WERI-Rb-1 (cell line): ENCODE results near the gene TAF4.

Experiments used
- DNase-seq: peaks from one replicate; pipeline ENCODE4 v3.0.0-alpha.2; 2020
- H3K27ac ChIP-seq: fragments of 250-450 bp; sonication (Bioruptor Pico); 2 replicates; pipeline ENCODE4 v1.5.1; 2020; ENCODE audit warnings: mild to moderate bottlenecking, moderate library complexity
- H3K27me3 ChIP-seq: fragments of 250-450 bp; sonication (Bioruptor Pico); 2 replicates; pipeline ENCODE4 v1.5.1; 2021; ENCODE audit warnings: mild to moderate bottlenecking, low read depth, moderate library complexity; ENCODE audit not compliant: insufficient read depth, severe bottlenecking
- H3K36me3 ChIP-seq: fragments of 250-450 bp; sonication (Bioruptor Pico); 2 replicates; pipeline ENCODE4 v1.5.1; 2020; ENCODE audit warnings: mild to moderate bottlenecking, moderate library complexity
- H3K4me3 ChIP-seq: 2 replicates; pipeline ENCODE4 v1.5.1; 2011; ENCODE audit warnings: low read depth, mild to moderate bottlenecking, control low read depth, low read length
- H3K9me3 ChIP-seq: fragments of 250-450 bp; sonication (Bioruptor Pico); 2 replicates; pipeline ENCODE4 v1.5.1; 2021; ENCODE audit warnings: mild to moderate bottlenecking, moderate library complexity; ENCODE audit not compliant: severe bottlenecking
- TF ChIP-seq, protein P1 (sequence below): IDR thresholded peaks from 2 replicates; pipeline ENCODE4 v1.5.1; 2011; ENCODE audit warnings: low read depth, mild to moderate bottlenecking, control low read depth, inconsistent platforms, low read length

Gene TAF4

GRCh38 chr20:62007127-62007647 lies 58.5 kb downstream of the TAF4 start:
- DNase-seq = no peak
- Histone ChIP-seq H3K9me3 (no peaks in the 10 kb centered on the region), H3K27ac (no peak overlapping the region), H3K4me3 (no peak overlapping the region), H3K27me3 (no peaks in the 10 kb centered on the region), H3K36me3 (peaks cover 73% of the 10 kb centered on the region)
- TF ChIP-seq, protein P1, sequence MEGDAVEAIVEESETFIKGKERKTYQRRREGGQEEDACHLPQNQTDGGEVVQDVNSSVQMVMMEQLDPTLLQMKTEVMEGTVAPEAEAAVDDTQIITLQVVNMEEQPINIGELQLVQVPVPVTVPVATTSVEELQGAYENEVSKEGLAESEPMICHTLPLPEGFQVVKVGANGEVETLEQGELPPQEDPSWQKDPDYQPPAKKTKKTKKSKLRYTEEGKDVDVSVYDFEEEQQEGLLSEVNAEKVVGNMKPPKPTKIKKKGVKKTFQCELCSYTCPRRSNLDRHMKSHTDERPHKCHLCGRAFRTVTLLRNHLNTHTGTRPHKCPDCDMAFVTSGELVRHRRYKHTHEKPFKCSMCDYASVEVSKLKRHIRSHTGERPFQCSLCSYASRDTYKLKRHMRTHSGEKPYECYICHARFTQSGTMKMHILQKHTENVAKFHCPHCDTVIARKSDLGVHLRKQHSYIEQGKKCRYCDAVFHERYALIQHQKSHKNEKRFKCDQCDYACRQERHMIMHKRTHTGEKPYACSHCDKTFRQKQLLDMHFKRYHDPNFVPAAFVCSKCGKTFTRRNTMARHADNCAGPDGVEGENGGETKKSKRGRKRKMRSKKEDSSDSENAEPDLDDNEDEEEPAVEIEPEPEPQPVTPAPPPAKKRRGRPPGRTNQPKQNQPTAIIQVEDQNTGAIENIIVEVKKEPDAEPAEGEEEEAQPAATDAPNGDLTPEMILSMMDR = no peak

- Histone ChIP-seq H3K27me3 (no peaks in the 10 kb centered on the region), H3K9me3 (no peaks in the 10 kb centered on the region), H3K36me3 (peaks cover 76% of the 10 kb centered on the region), H3K4me3 (no peak overlapping the region), H3K27ac (no peak overlapping the region)
- TF ChIP-seq, protein P1 = no peak
- no peak for DNase-seq
Measured at GRCh38 chr20:62006482-62006881, 59.2 kb downstream of the TAF4 start.

- H3K9me3 ChIP-seq = no peaks in the 10 kb centered on the region
- no peak overlapping the region for H3K4me3 ChIP-seq
- H3K27me3 ChIP-seq = no peaks in the 10 kb centered on the region
- no peak overlapping the region for H3K27ac ChIP-seq
- no peak for DNase-seq
- TF ChIP-seq, protein P1 = no peak
- H3K36me3 ChIP-seq = peaks cover 89% of the 10 kb centered on the region
Measured at GRCh38 chr20:62004614-62005013, 61.1 kb downstream of the TAF4 start.

DNA sequence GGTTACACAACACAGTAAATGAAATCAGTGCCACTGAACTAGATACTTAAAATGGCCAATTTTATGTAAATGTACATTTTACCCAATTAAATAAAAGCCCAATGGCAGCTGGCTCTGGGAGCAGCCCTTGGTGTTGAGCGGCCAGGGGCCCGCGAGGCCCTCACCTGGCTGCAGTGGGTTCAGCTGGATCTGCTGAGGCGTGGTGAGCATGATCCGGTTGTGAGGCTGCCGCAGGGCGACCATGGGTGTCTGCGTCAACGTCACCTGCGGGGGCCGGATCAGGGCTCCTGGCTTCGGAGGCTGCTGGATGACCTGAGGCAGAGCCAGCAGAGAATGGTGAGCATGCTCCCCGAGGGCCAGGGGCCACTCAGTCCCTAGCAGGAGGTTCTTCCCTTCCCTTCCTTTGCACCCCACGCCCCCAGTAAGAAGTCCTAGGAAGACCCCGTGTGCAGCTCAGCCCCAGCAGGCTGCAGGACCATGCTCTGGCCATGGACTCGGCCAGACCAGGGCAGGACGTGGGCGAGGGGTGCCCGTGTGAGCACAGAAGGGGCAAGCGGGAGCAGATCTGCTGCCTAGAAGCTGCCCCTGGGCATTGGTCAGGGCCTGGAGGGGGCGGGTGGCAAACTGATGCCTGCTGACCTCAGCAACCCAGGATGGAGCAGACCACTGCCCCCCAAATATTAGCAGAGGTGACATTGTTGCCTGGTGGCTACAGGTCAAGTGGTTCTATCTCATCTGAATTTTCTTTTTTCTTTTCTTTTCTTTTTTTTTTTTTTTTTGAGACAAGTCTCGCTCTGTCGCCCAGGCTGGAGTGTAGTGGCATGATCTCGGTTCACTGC lies 61.9 kb downstream of the TAF4 start:
- Histone ChIP-seq H3K27ac (no peak overlapping the region), H3K27me3 (no peaks in the 10 kb centered on the region), H3K9me3 (no peaks in the 10 kb centered on the region), H3K36me3 (peaks cover 86% of the 10 kb centered on the region), H3K4me3 (no peak overlapping the region)
- TF ChIP-seq, protein P1 = no peak
- DNase-seq = no peak

DNA sequence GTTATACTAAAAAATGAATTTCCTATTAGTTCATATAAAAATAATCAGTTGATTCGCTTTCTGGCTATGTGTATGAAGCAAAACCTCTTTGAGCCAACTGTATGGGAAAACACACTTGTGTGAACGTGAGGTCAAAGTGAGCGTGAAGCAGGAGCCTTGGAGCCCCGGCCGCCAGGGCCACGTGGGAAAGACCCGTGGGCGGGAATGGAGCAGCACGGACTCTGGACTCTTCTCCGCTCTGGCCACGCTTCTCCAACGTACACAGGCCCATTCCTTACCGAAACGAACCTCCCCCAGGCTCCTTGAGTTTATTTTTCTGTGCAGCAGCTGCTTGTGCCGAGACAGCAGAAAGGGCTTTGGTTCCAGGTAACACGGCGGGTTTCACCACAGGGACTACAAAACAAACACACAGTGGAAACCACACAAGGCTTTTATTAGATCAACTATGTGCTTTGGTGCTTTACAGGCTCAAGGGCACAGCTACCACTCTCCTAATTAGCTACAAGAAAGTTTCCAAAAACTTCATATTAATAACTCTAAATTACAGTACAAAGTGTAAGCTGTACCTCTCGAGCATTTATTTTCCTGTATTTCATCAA lies 62.7 kb downstream of the TAF4 start:
- H3K27ac ChIP-seq = no peak overlapping the region
- H3K36me3 ChIP-seq = peaks cover 91% of the 10 kb centered on the region
- H3K9me3 ChIP-seq = no peaks in the 10 kb centered on the region
- H3K4me3 ChIP-seq = no peak overlapping the region
- DNase-seq = no peak
- TF ChIP-seq, protein P1 = no peak
- no peaks in the 10 kb centered on the region for H3K27me3 ChIP-seq
